ENCODE measurements around the gene RAD51B. TPM values are rescaled to one million over a fixed set of nuclear protein-coding genes. Genes with fewer than 3 reads are reported as not detected.

Gene RAD51B
- total and polyA plus RNA-seq, 2 experiments from 2014 or later, result 11.7 to 17.8 TPM

GRCh38 chr14:67955261-67955660 lies 135.7 kb downstream of the RAD51B start:
- Histone ChIP-seq H3K27me3 (no peaks in the 10 kb centered on the region), H3K4me1 (ENCODE audit: low read depth) (no peaks in the 10 kb centered on the region), H3K9me3 (ENCODE audit: low read depth) (no peaks in the 10 kb centered on the region), H3K4me3 (no peak overlapping the region), H3K36me3 (no peaks in the 10 kb centered on the region), H3K27ac (no peak overlapping the region)
- no peak for DNase-seq (ENCODE audit: low read depth in 1 of 2, low spot score in 1 of 2)
- TF ChIP-seq CTCF (IDR thresholded peaks at IDR 0.05; ENCODE audit: low read depth, low read length), result no peak

DNA sequence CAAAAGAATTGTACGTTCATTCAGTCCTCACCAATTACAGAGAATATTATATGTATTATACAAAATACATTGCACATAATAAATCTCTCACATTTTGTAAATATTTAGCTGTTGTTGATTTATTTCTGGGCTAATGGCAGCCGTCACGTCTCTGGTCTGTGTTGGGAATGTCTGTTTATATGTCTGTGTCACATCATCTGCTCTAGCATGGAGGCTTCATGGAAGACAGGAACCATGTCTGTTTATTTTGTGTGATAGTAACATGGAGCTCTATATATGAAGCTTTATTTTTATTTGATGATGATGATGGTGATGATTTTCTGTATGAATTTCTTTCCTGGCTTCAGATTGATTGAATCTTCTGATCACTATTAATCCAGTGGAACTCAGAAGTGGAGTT lies 138.4 kb downstream of the RAD51B start:
- DNase-seq (ENCODE audit: low read depth in 1 of 2, low spot score in 1 of 2), result no peak
- H3K4me3 ChIP-seq, result no peak overlapping the region
- no peak for TF ChIP-seq CTCF (IDR thresholded peaks at IDR 0.05; ENCODE audit: low read depth, low read length)
- H3K4me1 ChIP-seq (ENCODE audit: low read depth), result no peaks in the 10 kb centered on the region
- H3K27ac ChIP-seq, result no peak overlapping the region
- no peaks in the 10 kb centered on the region for H3K9me3 ChIP-seq (ENCODE audit: low read depth)
- no peaks in the 10 kb centered on the region for H3K27me3 ChIP-seq
- no peaks in the 10 kb centered on the region for H3K36me3 ChIP-seq

DNA sequence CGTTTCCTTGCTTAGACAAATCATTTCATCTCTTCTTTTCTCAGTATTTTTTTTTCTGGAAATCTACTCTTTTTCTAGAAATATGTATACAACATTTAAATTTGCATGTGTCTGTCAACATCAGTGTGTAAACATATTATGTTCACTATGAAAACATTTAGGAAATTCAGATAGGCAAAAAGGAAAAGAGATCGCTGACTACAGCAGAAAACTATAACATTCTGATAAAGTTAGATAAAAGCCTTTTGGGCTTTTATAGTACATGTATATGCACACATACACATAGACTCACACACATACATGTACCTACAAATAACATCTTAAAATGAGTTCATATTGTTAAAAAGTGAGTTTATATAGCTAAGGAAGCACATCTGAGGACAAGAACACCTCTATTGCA lies 142.1 kb downstream of the RAD51B start:
- no peaks in the 10 kb centered on the region for H3K36me3 ChIP-seq
- H3K4me1 ChIP-seq (ENCODE audit: low read depth), result no peaks in the 10 kb centered on the region
- no peaks in the 10 kb centered on the region for H3K9me3 ChIP-seq (ENCODE audit: low read depth)
- H3K27me3 ChIP-seq, result no peaks in the 10 kb centered on the region
- TF ChIP-seq CTCF (IDR thresholded peaks at IDR 0.05; ENCODE audit: low read depth, low read length), result no peak
- H3K4me3 ChIP-seq, result no peak overlapping the region
- DNase-seq (ENCODE audit: low read depth in 1 of 2, low spot score in 1 of 2), result no peak
- H3K27ac ChIP-seq, result no peak overlapping the region

DNA sequence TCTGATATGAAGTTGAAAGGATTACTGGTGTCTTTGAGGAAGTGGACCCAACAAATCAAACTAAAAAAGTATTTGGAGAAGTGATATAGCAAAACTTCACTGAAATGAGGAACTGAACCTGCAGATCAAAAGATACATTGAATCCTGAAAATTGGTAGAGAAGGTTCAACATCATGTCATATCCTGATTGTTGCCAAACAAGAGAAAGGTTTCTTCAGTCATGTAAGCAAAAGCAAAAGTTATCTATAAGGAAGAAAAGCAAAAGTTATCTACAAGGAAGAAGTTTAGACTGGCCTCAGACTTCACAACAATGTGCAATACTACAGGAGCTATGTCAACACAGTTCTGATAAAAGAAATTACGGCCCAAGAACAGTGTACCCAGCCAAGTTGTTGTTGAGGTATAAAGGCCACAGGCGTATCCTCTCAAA lies 142.7 kb downstream of the RAD51B start:
- Histone ChIP-seq H3K36me3 (no peaks in the 10 kb centered on the region), H3K27ac (no peak overlapping the region), H3K4me3 (no peak overlapping the region), H3K4me1 (ENCODE audit: low read depth) (no peaks in the 10 kb centered on the region), H3K9me3 (ENCODE audit: low read depth) (no peaks in the 10 kb centered on the region), H3K27me3 (no peaks in the 10 kb centered on the region)
- DNase-seq (ENCODE audit: low read depth in 1 of 2, low spot score in 1 of 2), result peak in 1 of 2 donors; percentile 80
- no peak for TF ChIP-seq CTCF (IDR thresholded peaks at IDR 0.05; ENCODE audit: low read depth, low read length)

GRCh38 chr14:67963545-67963944 lies 144.0 kb downstream of the RAD51B start:
- TF ChIP-seq CTCF (IDR thresholded peaks at IDR 0.05; ENCODE audit: low read depth, low read length), result no peak
- Histone ChIP-seq H3K27ac (no peak overlapping the region), H3K4me3 (no peak overlapping the region), H3K4me1 (ENCODE audit: low read depth) (no peaks in the 10 kb centered on the region), H3K9me3 (ENCODE audit: low read depth) (no peaks in the 10 kb centered on the region), H3K36me3 (no peaks in the 10 kb centered on the region), H3K27me3 (no peaks in the 10 kb centered on the region)
- no peak for DNase-seq (ENCODE audit: low read depth in 1 of 2, low spot score in 1 of 2)
